Measurements from ENCODE around the gene IL9. TPM values are rescaled to one million over a fixed set of nuclear protein-coding genes. Genes with fewer than 3 reads are reported as not detected.

Gene IL9
- total and polyA plus RNA-seq, 2 experiments from 2014 or later, result not detected

- 58 to 62% methylated on average over 2 of the region's 2 CpGs for WGBS, 2 experiments (ENCODE audit: low coverage in 1 of 2, low lambda C conversion rate in 2 of 2, missing lambda C conversion rate in 2 of 2)
- TF ChIP-seq EZH2 (IDR thresholded peaks at IDR 0.05; ENCODE audit: insufficient read depth, poor library complexity, severe bottlenecking) (no peak), EZH2phosphoT487 (IDR thresholded peaks at IDR 0.05; ENCODE audit: insufficient read depth, low read depth) (no peak)
- Histone ChIP-seq H3K4me1 (ENCODE audit: insufficient read depth) (0 out of 2 replicates have a peak, but pooled peaks cover 6% of the 10 kb centered on the region), H3K4me3 (no peak overlapping the region), H3F3A (ENCODE audit: insufficient read depth) (no peaks in the 10 kb centered on the region), H3K79me2 (ENCODE audit: insufficient read depth) (no peaks in the 10 kb centered on the region), H3K9me2 (ENCODE audit: insufficient read depth) (no peaks in the 10 kb centered on the region), H2AFZ (no peak overlapping the region), H3K9ac (no peak overlapping the region), H3K4me2 (ENCODE audit: unreplicated experiment) (no peak overlapping the region), H3K27ac (no peak overlapping the region), H4K20me1 (ENCODE audit: insufficient read depth) (no peaks in the 10 kb centered on the region), H3K9me3 (ENCODE audit: low read depth) (no peaks in the 10 kb centered on the region), H3K27me3 (replicated peaks; ENCODE audit: insufficient read depth) (no peaks in the 10 kb centered on the region), H3K36me3 (ENCODE audit: low read depth) (no peaks in the 10 kb centered on the region)
- in situ Hi-C loops (cut with MboI), result loop anchor here (10.0 to 25.0 kb wide), 2 partner anchors 194 to 871 kb away; no protein-coding TSS in a partner anchor
- no peak for DNase-seq
Measured at GRCh38 chr5:135891268-135891667, 4.4 kb downstream of the IL9 start.

GRCh38 chr5:135890867-135891266 is 4.8 kb downstream of the IL9 start:
- DNase-seq, result no peak
- TF ChIP-seq EZH2phosphoT487 (IDR thresholded peaks at IDR 0.05; ENCODE audit: insufficient read depth, low read depth) (no peak), EZH2 (IDR thresholded peaks at IDR 0.05; ENCODE audit: insufficient read depth, poor library complexity, severe bottlenecking) (no peak)
- Histone ChIP-seq H3K79me2 (ENCODE audit: insufficient read depth) (no peaks in the 10 kb centered on the region), H4K20me1 (ENCODE audit: insufficient read depth) (no peaks in the 10 kb centered on the region), H3K4me1 (ENCODE audit: insufficient read depth) (0 out of 2 replicates have a peak, but pooled peaks cover 6% of the 10 kb centered on the region), H3K9me2 (ENCODE audit: insufficient read depth) (no peaks in the 10 kb centered on the region), H3K4me3 (no peak overlapping the region), H3K27ac (no peak overlapping the region), H3F3A (ENCODE audit: insufficient read depth) (no peaks in the 10 kb centered on the region), H3K36me3 (ENCODE audit: low read depth) (no peaks in the 10 kb centered on the region), H3K4me2 (ENCODE audit: unreplicated experiment) (no peak overlapping the region), H3K27me3 (replicated peaks; ENCODE audit: insufficient read depth) (no peaks in the 10 kb centered on the region), H3K9me3 (ENCODE audit: low read depth) (no peaks in the 10 kb centered on the region), H3K9ac (no peak overlapping the region), H2AFZ (no peak overlapping the region)
- 86 to 87% methylated on average over 5 of the region's 5 CpGs for WGBS, 2 experiments (ENCODE audit: low coverage in 1 of 2, low lambda C conversion rate in 2 of 2, missing lambda C conversion rate in 2 of 2)
- in situ Hi-C loops (cut with MboI), result loop anchor here (10.0 to 25.0 kb wide), 2 partner anchors 194 to 871 kb away; no protein-coding TSS in a partner anchor

GRCh38 chr5:135890296-135890695 is 5.3 kb downstream of the IL9 start:
- Histone ChIP-seq H3K79me2 (ENCODE audit: insufficient read depth) (no peaks in the 10 kb centered on the region), H3K9ac (no peak overlapping the region), H2AFZ (no peak overlapping the region), H3K4me3 (no peak overlapping the region), H3K36me3 (ENCODE audit: low read depth) (no peaks in the 10 kb centered on the region), H3K4me2 (ENCODE audit: unreplicated experiment) (no peak overlapping the region), H3K9me3 (ENCODE audit: low read depth) (no peaks in the 10 kb centered on the region), H3K9me2 (ENCODE audit: insufficient read depth) (no peaks in the 10 kb centered on the region), H3K27me3 (replicated peaks; ENCODE audit: insufficient read depth) (no peaks in the 10 kb centered on the region), H3K4me1 (ENCODE audit: insufficient read depth) (0 out of 2 replicates have a peak, but pooled peaks cover 6% of the 10 kb centered on the region), H3K27ac (no peak overlapping the region), H4K20me1 (ENCODE audit: insufficient read depth) (no peaks in the 10 kb centered on the region), H3F3A (ENCODE audit: insufficient read depth) (no peaks in the 10 kb centered on the region)
- DNase-seq, result no peak
- WGBS, 2 experiments (ENCODE audit: low coverage in 1 of 2, low lambda C conversion rate in 2 of 2, missing lambda C conversion rate in 2 of 2), result 60 to 68% methylated on average over 2 of the region's 2 CpGs
- no peak for TF ChIP-seq EZH2 (IDR thresholded peaks at IDR 0.05; ENCODE audit: insufficient read depth, poor library complexity, severe bottlenecking)
- no peak for TF ChIP-seq EZH2phosphoT487 (IDR thresholded peaks at IDR 0.05; ENCODE audit: insufficient read depth, low read depth)
- in situ Hi-C loops (cut with MboI), result loop anchor here (10.0 to 25.0 kb wide), 2 partner anchors 195 to 872 kb away; no protein-coding TSS in a partner anchor

- in situ Hi-C loops (cut with MboI), result loop anchor here (5.0 to 25.0 kb wide), 3 partner anchors 297 to 874 kb away; no protein-coding TSS in a partner anchor
- whole genome bisulfite sequencing, 2 experiments (ENCODE audit: low coverage in 1 of 2, low lambda C conversion rate in 2 of 2, missing lambda C conversion rate in 2 of 2), result 60 to 70% methylated on average over 13 of the region's 13 CpGs
- DNase-seq, result peak; percentile 74
Measured at GRCh38 chr5:135887881-135888614, 7.6 kb downstream of the IL9 start.

More at GRCh38 chr5:135887881-135888614, 7.6 kb downstream of the IL9 start:
- H3K4me3 ChIP-seq, result no peak overlapping the region
- H2AFZ ChIP-seq, result no peak overlapping the region
- H3K79me2 ChIP-seq (ENCODE audit: insufficient read depth), result no peaks in the 10 kb centered on the region
- no peaks in the 10 kb centered on the region for H4K20me1 ChIP-seq (ENCODE audit: insufficient read depth)
- TF ChIP-seq EZH2 (IDR thresholded peaks at IDR 0.05; ENCODE audit: insufficient read depth, poor library complexity, severe bottlenecking) (no peak), EZH2phosphoT487 (IDR thresholded peaks at IDR 0.05; ENCODE audit: insufficient read depth, low read depth) (no peak)
- 0 out of 2 replicates have a peak, but pooled peaks cover 6% of the 10 kb centered on the region for H3K4me1 ChIP-seq (ENCODE audit: insufficient read depth)
- H3K27me3 ChIP-seq (replicated peaks; ENCODE audit: insufficient read depth), result no peaks in the 10 kb centered on the region
- H3K9ac ChIP-seq, result no peak overlapping the region
- H3K27ac ChIP-seq, result no peak overlapping the region
- no peaks in the 10 kb centered on the region for H3K36me3 ChIP-seq (ENCODE audit: low read depth)
- H3K9me2 ChIP-seq (ENCODE audit: insufficient read depth), result no peaks in the 10 kb centered on the region
- H3K9me3 ChIP-seq (ENCODE audit: low read depth), result no peaks in the 10 kb centered on the region
- H3F3A ChIP-seq (ENCODE audit: insufficient read depth), result no peaks in the 10 kb centered on the region
- H3K4me2 ChIP-seq (ENCODE audit: unreplicated experiment), result peak overlapping the region; percentile 50

All from GM23248 (cell line).